RCC 7860 (cell line): ENCODE measurements around the gene KRT4.
"Not testable (repeated sequence)": the region's sequence is repeated elsewhere in the genome, so short reads cannot be mapped to it uniquely, and the experiment has no call there.

ENCODE experiments used
- DNase-seq: peaks from one replicate; pipeline ENCODE4 v3.0.0-alpha.2; 2015; ENCODE audit warnings: low spot score
- FAIRE-seq: peaks from 2 replicates; lab custom pipeline; 2012; peaks lifted over from hg19 to GRCh38; lab: Jason Lieb, UNC

Gene KRT4

GRCh38 chr12:52776913-52777395 is 37.0 kb downstream of the KRT4 start, which contains the start of gene KRT76:
KRT76 (minus strand) TSS chr12:52777345; CDS start chr12:52777291, 54 bp downstream.
- DNase-seq (no peak), FAIRE-seq (no peak)

GRCh38 chr12:52776435-52776834 is 37.5 kb downstream of the KRT4 start:
- FAIRE-seq = no peak

GRCh38 chr12:52774629-52775250 is 39.2 kb downstream of the KRT4 start:
- DNase-seq (peak; percentile 8), FAIRE-seq (no peak)

More at GRCh38 chr12:52776435-52776834, 37.5 kb downstream of the KRT4 start:
- no peak for DNase-seq

GRCh38 chr12:52772772-52773171 is 41.1 kb downstream of the KRT4 start:
- DNase-seq (no peak), FAIRE-seq (no peak)

GRCh38 chr12:52772188-52772587 is 41.7 kb downstream of the KRT4 start:
- FAIRE-seq (no peak), DNase-seq (no peak)

- FAIRE-seq (no peak), DNase-seq (no peak)
Observed at GRCh38 chr12:52771505-52771904, 42.4 kb downstream of the KRT4 start.

- DNase-seq = no peak
- FAIRE-seq = no peak
Observed at GRCh38 chr12:52771088-52771487, 42.8 kb downstream of the KRT4 start.

- FAIRE-seq = no peak
Observed at GRCh38 chr12:52769946-52770345, 44.0 kb downstream of the KRT4 start.

GRCh38 chr12:52769354-52769753 is 44.6 kb downstream of the KRT4 start:
- FAIRE-seq = no peak
- no peak for DNase-seq

More at GRCh38 chr12:52769946-52770345, 44.0 kb downstream of the KRT4 start:
- DNase-seq = no peak

- no peak for DNase-seq
- no peak for FAIRE-seq
Observed at GRCh38 chr12:52768479-52769200, 45.3 kb downstream of the KRT4 start.

GRCh38 chr12:52767427-52767826 is 46.5 kb downstream of the KRT4 start:
- no peak for FAIRE-seq

GRCh38 chr12:52767020-52767379 is 46.9 kb downstream of the KRT4 start:
- FAIRE-seq (no peak), DNase-seq (no peak)

More at GRCh38 chr12:52767427-52767826, 46.5 kb downstream of the KRT4 start:
- DNase-seq = no peak

GRCh38 chr12:52766351-52767019 is 47.4 kb downstream of the KRT4 start:
- DNase-seq = no peak
- no peak for FAIRE-seq

GRCh38 chr12:52765702-52766101 is 48.2 kb downstream of the KRT4 start:
- no peak for FAIRE-seq
- no peak for DNase-seq

- FAIRE-seq (no peak), DNase-seq (no peak)
Observed at GRCh38 chr12:52763991-52764390, 49.9 kb downstream of the KRT4 start.

GRCh38 chr12:52763036-52763659 is 50.8 kb downstream of the KRT4 start:
- no peak for FAIRE-seq
- DNase-seq = no peak

GRCh38 chr12:52761802-52762201 is 52.1 kb downstream of the KRT4 start:
- no peak for FAIRE-seq
- no peak for DNase-seq

- DNase-seq, FAIRE-seq: not testable (repeated sequence)
Observed at GRCh38 chr12:52761218-52761617, 52.7 kb downstream of the KRT4 start.

GRCh38 chr12:52760623-52761022 is 53.3 kb downstream of the KRT4 start:
- DNase-seq (no peak), FAIRE-seq (no peak)

- FAIRE-seq (no peak), DNase-seq (no peak)
Observed at GRCh38 chr12:52759695-52760094, 54.2 kb downstream of the KRT4 start.

- DNase-seq (no peak), FAIRE-seq (no peak)
Observed at GRCh38 chr12:52759218-52759617, 54.7 kb downstream of the KRT4 start.
